Progenitor cell of endocrine pancreas (in vitro differentiated cells): ENCODE results near the gene PLXNA2. TPM values are rescaled to one million over a fixed set of nuclear protein-coding genes. Genes with fewer than 3 reads are reported as not detected.

Experiments used
- DNase-seq: peaks from one replicate; pipeline ENCODE4 v3.0.0; 2021; ENCODE audit warnings: low spot score; ENCODE audit not compliant: unreplicated experiment
- H3K27ac Mint-ChIP-seq: 2 replicates; pipeline ENCODE4 v1.8.0; 2021; ENCODE audit warnings: mild to moderate bottlenecking, moderate library complexity, mixed read lengths
- H3K27me3 Mint-ChIP-seq: 2 replicates; pipeline ENCODE4 v1.8.0; 2021; ENCODE audit warnings: mixed read lengths
- H3K36me3 Mint-ChIP-seq: 2 replicates; pipeline ENCODE4 v1.8.0; 2022; ENCODE audit warnings: mixed read lengths; ENCODE audit not compliant: insufficient read depth
- H3K4me1 Mint-ChIP-seq: 2 replicates; pipeline ENCODE4 v1.8.0; 2021; ENCODE audit warnings: low read depth, mixed read lengths
- H3K4me3 Mint-ChIP-seq: 2 replicates; pipeline ENCODE4 v1.8.0; 2021; ENCODE audit warnings: low read depth, mild to moderate bottlenecking, moderate library complexity, mixed read lengths
- H3K9me3 Mint-ChIP-seq: 2 replicates; pipeline ENCODE4 v1.8.0; 2021; ENCODE audit warnings: low read depth, mixed read lengths
- total RNA-seq: library from RNA; stranded (reverse); gene quantifications from 2 replicates; pipeline ENCODE4 v1.2.1, GENCODE V29; 2021
- TF ChIP-seq, protein P1 (sequence below): fragments of 200-600 bp; sonication (generic); IDR thresholded peaks from one replicate; pipeline ENCODE4 v1.5.0; 2021; ENCODE audit warnings: antibody characterized with exemption, mild to moderate bottlenecking; ENCODE audit not compliant: unreplicated experiment

Gene PLXNA2
- total RNA-seq, 1 donor from 2014 or later, result 34.9 TPM

DNA sequence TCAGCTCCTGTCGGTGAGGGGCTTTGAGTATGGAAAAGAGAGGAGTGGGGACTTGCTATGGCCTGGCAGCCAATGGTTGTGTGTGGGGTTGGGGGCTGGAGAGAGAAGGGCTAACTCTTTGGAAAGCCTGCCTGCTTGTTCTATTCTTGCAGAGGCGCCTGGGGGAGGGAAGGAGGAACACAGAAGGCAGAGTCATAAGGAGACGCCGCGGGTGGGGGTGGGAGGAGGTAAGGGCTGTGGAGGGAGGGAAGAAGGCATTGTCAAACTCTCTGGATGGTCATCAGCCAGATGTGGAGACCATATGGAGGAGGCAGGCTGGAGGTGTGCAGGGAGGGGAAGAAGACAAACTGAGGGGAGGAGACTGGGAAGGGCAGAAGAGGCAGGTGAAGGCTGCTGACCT lies 70.0 kb downstream of the PLXNA2 start:
- H3K4me3 Mint-ChIP-seq, result no peak overlapping the region
- H3K27me3 Mint-ChIP-seq, result no peaks in the 10 kb centered on the region
- no peaks in the 10 kb centered on the region for H3K36me3 Mint-ChIP-seq
- TF ChIP-seq, protein P1, sequence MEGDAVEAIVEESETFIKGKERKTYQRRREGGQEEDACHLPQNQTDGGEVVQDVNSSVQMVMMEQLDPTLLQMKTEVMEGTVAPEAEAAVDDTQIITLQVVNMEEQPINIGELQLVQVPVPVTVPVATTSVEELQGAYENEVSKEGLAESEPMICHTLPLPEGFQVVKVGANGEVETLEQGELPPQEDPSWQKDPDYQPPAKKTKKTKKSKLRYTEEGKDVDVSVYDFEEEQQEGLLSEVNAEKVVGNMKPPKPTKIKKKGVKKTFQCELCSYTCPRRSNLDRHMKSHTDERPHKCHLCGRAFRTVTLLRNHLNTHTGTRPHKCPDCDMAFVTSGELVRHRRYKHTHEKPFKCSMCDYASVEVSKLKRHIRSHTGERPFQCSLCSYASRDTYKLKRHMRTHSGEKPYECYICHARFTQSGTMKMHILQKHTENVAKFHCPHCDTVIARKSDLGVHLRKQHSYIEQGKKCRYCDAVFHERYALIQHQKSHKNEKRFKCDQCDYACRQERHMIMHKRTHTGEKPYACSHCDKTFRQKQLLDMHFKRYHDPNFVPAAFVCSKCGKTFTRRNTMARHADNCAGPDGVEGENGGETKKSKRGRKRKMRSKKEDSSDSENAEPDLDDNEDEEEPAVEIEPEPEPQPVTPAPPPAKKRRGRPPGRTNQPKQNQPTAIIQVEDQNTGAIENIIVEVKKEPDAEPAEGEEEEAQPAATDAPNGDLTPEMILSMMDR, result no peak
- peaks cover 24% of the 10 kb centered on the region for H3K4me1 Mint-ChIP-seq
- no peaks in the 10 kb centered on the region for H3K9me3 Mint-ChIP-seq
- no peak overlapping the region for H3K27ac Mint-ChIP-seq
- DNase-seq, result no peak

DNA sequence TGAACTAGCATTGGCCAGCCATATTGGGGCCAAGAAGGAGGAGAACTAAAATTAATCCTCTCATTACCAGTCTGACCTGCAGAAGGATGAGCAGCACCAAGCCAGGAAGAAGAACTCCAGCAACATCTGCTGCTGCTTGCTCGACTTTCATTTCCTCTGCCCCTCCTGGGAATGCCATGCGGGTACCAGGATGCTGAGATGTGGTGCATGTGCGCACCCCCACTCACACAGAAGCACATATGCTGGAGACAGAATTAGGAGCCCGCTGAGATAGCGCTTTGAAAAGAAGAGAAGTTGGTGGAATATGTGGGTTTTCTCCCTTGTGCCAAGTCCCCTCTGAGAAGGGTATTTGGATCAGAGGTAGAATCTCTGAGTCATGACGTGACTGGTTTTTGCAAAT lies 70.4 kb downstream of the PLXNA2 start:
- no peak for DNase-seq
- Mint-ChIP-seq H3K36me3 (no peaks in the 10 kb centered on the region), H3K4me3 (no peak overlapping the region), H3K27ac (no peak overlapping the region), H3K9me3 (no peaks in the 10 kb centered on the region), H3K27me3 (no peaks in the 10 kb centered on the region), H3K4me1 (peaks cover 22% of the 10 kb centered on the region)
- TF ChIP-seq, protein P1, result no peak

DNA sequence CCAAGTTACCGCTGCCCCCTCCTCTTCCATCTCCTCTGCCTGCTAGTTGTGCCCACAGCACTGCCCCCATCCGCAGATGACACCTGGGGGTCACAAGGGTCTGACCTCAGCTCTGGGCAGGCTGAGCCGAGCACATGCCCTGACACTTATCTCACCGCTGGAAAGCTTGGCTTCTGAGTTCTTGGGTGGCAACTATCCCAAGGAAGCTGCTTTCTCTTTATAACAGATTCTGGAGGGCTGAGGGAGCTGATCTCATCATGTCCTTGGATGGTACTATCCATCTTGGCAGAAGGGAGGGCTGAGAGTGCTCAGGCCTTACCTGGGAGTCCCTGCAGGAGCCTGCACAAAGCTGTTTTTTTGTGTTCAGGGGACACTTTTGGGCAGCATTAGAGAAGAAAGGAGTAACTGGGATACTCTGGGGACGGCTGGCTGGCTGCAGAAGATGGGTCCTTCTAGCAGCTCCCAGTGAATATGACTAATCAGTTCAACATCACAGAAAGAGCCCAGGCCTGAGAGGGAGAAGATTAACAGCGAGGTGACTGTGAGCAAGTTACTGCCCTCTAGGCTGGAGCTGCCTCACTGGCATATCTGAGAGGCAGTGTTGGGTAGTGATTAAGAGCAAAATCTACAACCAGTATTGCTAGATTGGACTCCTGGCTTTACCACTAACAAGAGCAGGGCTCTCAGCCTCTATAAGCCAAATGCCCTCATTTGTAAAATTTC lies 71.6 kb downstream of the PLXNA2 start:
- no peaks in the 10 kb centered on the region for H3K27me3 Mint-ChIP-seq
- H3K36me3 Mint-ChIP-seq, result no peaks in the 10 kb centered on the region
- no peak for DNase-seq
- H3K27ac Mint-ChIP-seq, result no peak overlapping the region
- TF ChIP-seq, protein P1, result no peak
- peaks cover 10% of the 10 kb centered on the region for H3K4me1 Mint-ChIP-seq
- no peaks in the 10 kb centered on the region for H3K9me3 Mint-ChIP-seq
- H3K4me3 Mint-ChIP-seq, result no peak overlapping the region

DNA sequence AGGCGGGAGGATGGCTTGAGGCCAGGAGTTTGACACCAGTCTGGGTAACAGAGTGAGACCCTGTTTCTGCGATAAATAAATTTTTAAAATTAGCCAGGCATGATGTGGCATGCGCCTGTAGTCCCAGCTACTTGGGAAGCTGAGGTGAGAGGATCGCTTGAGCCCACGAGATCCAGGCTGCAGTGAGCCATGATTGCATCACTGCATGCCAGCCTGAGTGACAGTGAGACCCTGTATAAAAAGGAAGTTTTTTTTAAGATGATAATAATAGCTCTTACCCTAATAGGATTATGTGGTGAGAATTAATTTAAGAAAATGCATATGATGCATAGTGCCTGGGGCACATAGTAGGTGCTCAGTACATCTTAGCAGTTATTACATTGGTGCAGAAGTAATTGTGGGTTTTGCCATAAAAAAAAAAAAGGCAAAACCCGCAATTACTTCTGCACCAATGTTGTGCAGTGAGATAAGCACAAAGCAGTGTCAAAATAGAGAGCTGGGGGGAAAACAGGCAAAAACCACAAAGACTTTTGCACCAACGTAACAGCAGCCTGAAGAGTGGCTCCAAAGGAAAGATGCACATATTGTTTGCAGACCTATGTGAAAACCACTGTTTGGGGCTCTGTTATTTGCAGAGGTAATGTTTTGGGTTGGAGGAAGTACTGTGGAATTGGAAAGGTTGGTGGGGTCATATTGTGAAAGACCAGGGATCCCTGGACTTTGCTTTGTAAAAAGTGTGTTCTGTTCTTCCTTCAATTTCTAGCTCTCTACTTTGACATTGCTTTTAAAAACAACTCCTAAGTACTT lies 72.4 kb downstream of the PLXNA2 start:
- DNase-seq, result no peak
- Mint-ChIP-seq H3K4me3 (no peak overlapping the region), H3K36me3 (no peaks in the 10 kb centered on the region), H3K27ac (no peak overlapping the region), H3K27me3 (no peaks in the 10 kb centered on the region), H3K9me3 (no peaks in the 10 kb centered on the region), H3K4me1 (peaks cover 4% of the 10 kb centered on the region)
- TF ChIP-seq, protein P1, result no peak

DNA sequence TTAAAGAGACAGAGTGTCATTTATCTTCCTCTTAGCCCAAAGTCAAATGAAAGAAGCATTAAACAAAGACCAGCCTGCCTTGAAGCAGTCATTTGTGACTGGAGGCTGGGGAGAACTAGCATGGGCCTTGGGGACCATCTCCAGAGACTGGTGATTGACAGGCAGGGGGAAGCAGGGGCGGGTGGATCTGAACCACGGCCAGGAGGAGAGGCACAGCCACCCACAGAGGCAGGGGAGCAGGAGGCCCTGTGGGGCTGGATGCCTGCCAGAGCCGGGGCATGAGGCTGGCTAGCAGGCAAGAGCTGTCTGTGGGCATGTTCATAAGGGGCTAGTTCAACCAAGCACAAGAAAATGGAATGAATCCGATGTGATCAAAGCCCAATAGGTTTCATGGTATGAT lies 73.9 kb downstream of the PLXNA2 start:
- H3K9me3 Mint-ChIP-seq, result no peaks in the 10 kb centered on the region
- H3K4me1 Mint-ChIP-seq, result peaks cover 1% of the 10 kb centered on the region
- peaks cover 12% of the 10 kb centered on the region for H3K27me3 Mint-ChIP-seq
- H3K27ac Mint-ChIP-seq, result peak overlapping the region; percentile 44
- DNase-seq, result no peak
- no peaks in the 10 kb centered on the region for H3K36me3 Mint-ChIP-seq
- no peak overlapping the region for H3K4me3 Mint-ChIP-seq
- TF ChIP-seq, protein P1, result no peak
